Measurements from ENCODE around the gene FAM83E.

GRCh38 chr19:48645620-48646000 is 30.7 kb upstream of the FAM83E start:
- no peak for TF ChIP-seq RELA (CRISPR knock-in tag; IDR thresholded peaks at IDR 0.05; ENCODE audit: borderline replicate concordance)
- TF ChIP-seq, protein P1, sequence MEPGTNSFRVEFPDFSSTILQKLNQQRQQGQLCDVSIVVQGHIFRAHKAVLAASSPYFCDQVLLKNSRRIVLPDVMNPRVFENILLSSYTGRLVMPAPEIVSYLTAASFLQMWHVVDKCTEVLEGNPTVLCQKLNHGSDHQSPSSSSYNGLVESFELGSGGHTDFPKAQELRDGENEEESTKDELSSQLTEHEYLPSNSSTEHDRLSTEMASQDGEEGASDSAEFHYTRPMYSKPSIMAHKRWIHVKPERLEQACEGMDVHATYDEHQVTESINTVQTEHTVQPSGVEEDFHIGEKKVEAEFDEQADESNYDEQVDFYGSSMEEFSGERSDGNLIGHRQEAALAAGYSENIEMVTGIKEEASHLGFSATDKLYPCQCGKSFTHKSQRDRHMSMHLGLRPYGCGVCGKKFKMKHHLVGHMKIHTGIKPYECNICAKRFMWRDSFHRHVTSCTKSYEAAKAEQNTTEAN (CRISPR knock-in tag; IDR thresholded peaks at IDR 0.05), result no peak
- TF ChIP-seq FOXJ3 (CRISPR knock-in tag; IDR thresholded peaks at IDR 0.05; ENCODE audit: borderline replicate concordance), result no peak
